Uterus (tissue), 2 donors: Measurements from ENCODE around the gene SPATC1L.

Experiments used
- POLR2A ChIP-seq, 2 donors: fragments of 450-650 bp; IDR thresholded peaks; one replicate each; pipeline ENCODE4 v1.6.1; 2016; ENCODE audit warnings: antibody characterized with exemption in 2 of 2, mild to moderate bottlenecking in 1 of 2, moderate library complexity in 1 of 2
- TF ChIP-seq, protein P1 (sequence below), 4 experiments: fragments of 200-600 bp in 2 of 4; fragments of 450-650 bp in 2 of 4; sonication (generic) in 2 of 4; IDR thresholded peaks; one replicate each; pipeline ENCODE4 v1.5.1; 2016 to 2019; ENCODE audit warnings: antibody characterized with exemption in 4 of 4, mild to moderate bottlenecking in 2 of 4, moderate library complexity in 1 of 4

DNA sequence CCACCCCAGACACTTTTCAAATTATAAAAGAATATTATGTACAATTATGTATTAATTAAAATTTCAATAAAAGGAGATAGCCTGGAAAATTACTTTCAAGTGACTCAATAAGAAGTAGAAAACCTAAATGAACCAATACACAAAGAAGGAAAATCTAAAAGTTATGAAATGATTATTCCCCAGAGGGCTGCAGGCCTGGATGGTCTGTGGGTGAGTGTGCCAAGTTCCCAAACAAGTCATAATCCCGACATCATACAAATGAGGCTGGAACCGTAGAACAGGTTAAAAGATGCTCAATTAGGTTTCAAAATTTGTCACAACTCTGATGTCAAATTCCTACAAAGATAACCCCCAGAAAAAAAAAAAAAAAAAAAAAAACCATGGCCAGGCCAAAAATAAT, 12.7 kb downstream of the SPATC1L start:
- TF ChIP-seq, protein P1, sequence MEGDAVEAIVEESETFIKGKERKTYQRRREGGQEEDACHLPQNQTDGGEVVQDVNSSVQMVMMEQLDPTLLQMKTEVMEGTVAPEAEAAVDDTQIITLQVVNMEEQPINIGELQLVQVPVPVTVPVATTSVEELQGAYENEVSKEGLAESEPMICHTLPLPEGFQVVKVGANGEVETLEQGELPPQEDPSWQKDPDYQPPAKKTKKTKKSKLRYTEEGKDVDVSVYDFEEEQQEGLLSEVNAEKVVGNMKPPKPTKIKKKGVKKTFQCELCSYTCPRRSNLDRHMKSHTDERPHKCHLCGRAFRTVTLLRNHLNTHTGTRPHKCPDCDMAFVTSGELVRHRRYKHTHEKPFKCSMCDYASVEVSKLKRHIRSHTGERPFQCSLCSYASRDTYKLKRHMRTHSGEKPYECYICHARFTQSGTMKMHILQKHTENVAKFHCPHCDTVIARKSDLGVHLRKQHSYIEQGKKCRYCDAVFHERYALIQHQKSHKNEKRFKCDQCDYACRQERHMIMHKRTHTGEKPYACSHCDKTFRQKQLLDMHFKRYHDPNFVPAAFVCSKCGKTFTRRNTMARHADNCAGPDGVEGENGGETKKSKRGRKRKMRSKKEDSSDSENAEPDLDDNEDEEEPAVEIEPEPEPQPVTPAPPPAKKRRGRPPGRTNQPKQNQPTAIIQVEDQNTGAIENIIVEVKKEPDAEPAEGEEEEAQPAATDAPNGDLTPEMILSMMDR (IDR thresholded peaks at IDR 0.05) = no peak
- no peak for TF ChIP-seq POLR2A (IDR thresholded peaks at IDR 0.05)
